H9 (cell line): ENCODE measurements around the gene PPP2R1A. TPM values are rescaled to one million over a fixed set of nuclear protein-coding genes. Genes with fewer than 3 reads are reported as not detected.

ENCODE experiments used
- DNase-seq: peaks from one replicate; pipeline ENCODE4 v3.0.0-alpha.2; 2017
- H2AFZ ChIP-seq: one replicate; pipeline ENCODE4 v1.6.1; 2013; ENCODE audit warnings: mild to moderate bottlenecking, low read length, control low read depth, moderate library complexity
- H2AK5ac ChIP-seq: 2 replicates; pipeline ENCODE4 v1.6.1; 2013; ENCODE audit warnings: low read length, control low read depth, mixed read lengths; ENCODE audit not compliant: insufficient read length
- H2BK120ac ChIP-seq: one replicate; pipeline ENCODE4 v1.6.1; 2013; ENCODE audit warnings: low read depth, mild to moderate bottlenecking, low read length, control low read depth, inconsistent platforms; ENCODE audit not compliant: poor library complexity, severe bottlenecking
- H2BK12ac ChIP-seq: 2 replicates; pipeline ENCODE4 v1.6.1; 2013; ENCODE audit warnings: low read length, control low read depth, mixed read lengths, low read depth; ENCODE audit not compliant: insufficient read length
- H2BK15ac ChIP-seq: 2 replicates; pipeline ENCODE4 v1.6.1; 2013; ENCODE audit warnings: low read depth, low read length, control low read depth
- H2BK20ac ChIP-seq: one replicate; pipeline ENCODE4 v1.6.1; 2013; ENCODE audit warnings: low read depth, mild to moderate bottlenecking, low read length, control low read depth, inconsistent platforms; ENCODE audit not compliant: poor library complexity, severe bottlenecking
- H2BK5ac ChIP-seq: 2 replicates; pipeline ENCODE4 v1.6.1; 2013; ENCODE audit warnings: low read length, control low read depth, mixed read lengths; ENCODE audit not compliant: insufficient read length
- H3K14ac ChIP-seq: 2 replicates; pipeline ENCODE4 v1.6.1; 2013; ENCODE audit warnings: low read length, control low read depth; ENCODE audit not compliant: insufficient read depth
- H3K18ac ChIP-seq: 2 replicates; pipeline ENCODE4 v1.6.1; 2013; ENCODE audit warnings: low read depth, mild to moderate bottlenecking, mixed read lengths, low read length, control low read depth; ENCODE audit not compliant: insufficient read length
- H3K23ac ChIP-seq: 2 replicates; pipeline ENCODE4 v1.6.1; 2013; ENCODE audit warnings: low read length, control low read depth, mixed read lengths, low read depth; ENCODE audit not compliant: insufficient read length
- H3K23me2 ChIP-seq: 2 replicates; pipeline ENCODE4 v1.6.1; 2013; ENCODE audit warnings: low read depth, mild to moderate bottlenecking, mixed read lengths, low read length, control low read depth; ENCODE audit not compliant: insufficient read length, poor library complexity, severe bottlenecking
- H3K27ac ChIP-seq: 2 replicates; pipeline ENCODE4 v1.5.1; 2013; ENCODE audit warnings: low read length, control low read depth, mixed read lengths, low read depth; ENCODE audit not compliant: insufficient read length
- H3K27me3 ChIP-seq: 2 replicates; pipeline ENCODE4 v1.6.1; 2013; ENCODE audit warnings: low read length, control low read depth, inconsistent platforms; ENCODE audit not compliant: insufficient read depth
- H3K4ac ChIP-seq: 2 replicates; pipeline ENCODE4 v1.6.1; 2013; ENCODE audit warnings: low read depth, mild to moderate bottlenecking, control low read depth, inconsistent platforms, low read length, moderate library complexity
- H3K4me1 ChIP-seq: 2 replicates; pipeline ENCODE4 v1.6.1; 2013; ENCODE audit warnings: low read length, control low read depth, inconsistent platforms; ENCODE audit not compliant: insufficient read depth
- H3K4me2 ChIP-seq: 2 replicates; pipeline ENCODE4 v1.6.1; 2013; ENCODE audit warnings: low read length, control low read depth, mixed read lengths; ENCODE audit not compliant: insufficient read length, insufficient read depth
- H3K56ac ChIP-seq: 2 replicates; pipeline ENCODE4 v1.6.1; 2013; ENCODE audit warnings: low read depth, mild to moderate bottlenecking, mixed read lengths, low read length, control low read depth; ENCODE audit not compliant: insufficient read length
- H3K79me1 ChIP-seq: 2 replicates; pipeline ENCODE4 v1.6.1; 2013; ENCODE audit warnings: low read depth, mild to moderate bottlenecking, moderate library complexity, low read length, control low read depth, inconsistent platforms; ENCODE audit not compliant: insufficient read depth, poor library complexity, severe bottlenecking
- H3K79me2 ChIP-seq: 2 replicates; pipeline ENCODE4 v1.6.1; 2013; ENCODE audit warnings: low read length, control low read depth, inconsistent platforms; ENCODE audit not compliant: insufficient read depth
- H3K9ac ChIP-seq: 2 replicates; pipeline ENCODE4 v1.6.1; 2013; ENCODE audit warnings: low read length, control low read depth, mixed read lengths; ENCODE audit not compliant: insufficient read length; ENCODE audit errors: extremely low read depth
- H3K9me3 ChIP-seq: one replicate; pipeline ENCODE4 v1.6.1; 2013; ENCODE audit warnings: low read depth, low read length, inconsistent platforms; ENCODE audit not compliant: control insufficient read depth
- H3T11ph ChIP-seq: one replicate; pipeline ENCODE4 v1.6.1; 2013; ENCODE audit warnings: mild to moderate bottlenecking, low read length, control low read depth, inconsistent platforms
- H4K20me1 ChIP-seq: one replicate; pipeline ENCODE4 v1.6.1; 2013; ENCODE audit not compliant: control insufficient read depth, insufficient read length, insufficient read depth
- H4K5ac ChIP-seq: 2 replicates; pipeline ENCODE4 v1.6.1; 2013; ENCODE audit warnings: low read depth, mild to moderate bottlenecking, mixed read lengths, low read length, control low read depth; ENCODE audit not compliant: insufficient read length
- H4K8ac ChIP-seq: replicated peaks from 2 replicates; pipeline ENCODE4 v1.6.1; 2013; ENCODE audit warnings: low read length, control low read depth, mixed read lengths, low read depth; ENCODE audit not compliant: insufficient read length
- H4K91ac ChIP-seq: 2 replicates; pipeline ENCODE4 v1.6.1; 2013; ENCODE audit warnings: low read depth, mild to moderate bottlenecking, moderate library complexity, mixed read lengths, low read length, control low read depth; ENCODE audit not compliant: insufficient read length
- H3K27ac Mint-ChIP-seq, 3 experiments: 2 replicates in 2 of 3; 3 replicates in 1 of 3; pipeline ENCODE4 v1.8.0; 2020 to 2021; ENCODE audit warnings: mixed read lengths in 3 of 3, mild to moderate bottlenecking in 1 of 3, moderate library complexity in 1 of 3
- H3K27me3 Mint-ChIP-seq: 2 replicates; pipeline ENCODE4 v1.8.0; 2021; ENCODE audit warnings: low read depth, mild to moderate bottlenecking, moderate library complexity, mixed read lengths
- H3K36me3 Mint-ChIP-seq, 3 experiments: 2 replicates in 2 of 3; 3 replicates in 1 of 3; pipeline ENCODE4 v1.8.0; 2020 to 2021; ENCODE audit warnings: low read depth in 3 of 3, mixed read lengths in 3 of 3; ENCODE audit not compliant: insufficient read depth in 1 of 3
- H3K4me1 Mint-ChIP-seq, 2 experiments: 2 replicates each; pipeline ENCODE4 v1.8.0; 2020; ENCODE audit warnings: mixed read lengths in 2 of 2
- H3K4me3 Mint-ChIP-seq, 2 experiments: 2 replicates in 1 of 2; 3 replicates in 1 of 2; pipeline ENCODE4 v1.8.0; 2020 to 2021; ENCODE audit warnings: mild to moderate bottlenecking in 2 of 2, mixed read lengths in 2 of 2, moderate library complexity in 1 of 2
- H3K9me3 Mint-ChIP-seq, 2 experiments: 2 replicates in 1 of 2; 3 replicates in 1 of 2; pipeline ENCODE4 v1.8.0; 2020; ENCODE audit warnings: mild to moderate bottlenecking in 2 of 2, mixed read lengths in 2 of 2, moderate library complexity in 1 of 2
- WGBS: extraction: QIAGEN DNeasy Blood & Tissue Kit; methylation state at CpG from one replicate; pipeline ENCODE4 v1.1.7; 2013; ENCODE audit warnings: missing lambda C conversion rate, low lambda C conversion rate, mixed read lengths; ENCODE audit not compliant: insufficient read length; ENCODE audit errors: extremely low coverage; 5-methylcytosine and 5-hydroxymethylcytosine counted together
- total RNA-seq: library from RNA; stranded (reverse); gene quantifications from 2 replicates; pipeline ENCODE4 v1.2.1, GENCODE V29; 2021
- TF ChIP-seq, protein P1 (sequence below): fragments of 200-600 bp; sonication (generic); conservative IDR thresholded peaks from 3 replicates; pipeline ENCODE4 v1.8.0; 2021; ENCODE audit warnings: antibody characterized with exemption, mild to moderate bottlenecking

PPP2R1A gene
- total RNA-seq, 1 experiment from 2014 or later, result 432 TPM

DNA sequence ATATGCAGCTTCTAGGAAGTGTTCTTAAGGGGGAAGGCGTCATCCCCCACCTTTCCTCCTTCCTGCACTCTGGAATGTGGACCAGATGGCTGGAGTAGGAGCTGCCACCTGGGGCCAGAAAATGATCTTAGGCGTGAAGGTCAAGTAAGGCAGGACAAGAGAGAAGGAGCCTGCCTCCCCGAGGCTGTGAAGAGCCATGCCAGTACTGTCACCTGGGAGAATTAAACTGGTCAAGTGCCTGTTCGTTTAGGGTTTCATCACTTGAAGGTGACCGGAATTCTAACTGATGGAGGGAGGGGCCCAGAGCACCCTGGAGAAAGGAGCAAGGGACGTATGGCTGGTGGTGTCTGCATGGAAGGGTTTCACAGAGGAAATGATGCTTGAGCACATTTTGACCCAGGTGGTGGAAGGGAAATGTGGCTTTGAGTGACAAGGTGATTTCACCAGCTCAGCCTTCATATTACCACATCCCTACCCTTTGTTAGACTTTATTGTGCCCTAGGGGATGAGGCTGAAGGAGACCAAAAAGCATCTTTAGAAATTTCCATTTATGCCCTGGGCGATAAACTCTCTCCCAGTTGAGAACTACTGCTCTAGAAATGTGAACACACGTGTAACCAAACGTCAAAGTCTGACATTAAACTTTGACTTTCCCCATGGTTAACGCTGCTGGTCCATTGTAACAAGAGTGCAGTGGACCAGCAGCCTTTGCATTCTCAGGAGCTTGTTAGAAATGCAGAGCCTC, 37.5 kb downstream of the PPP2R1A start:
- Histone ChIP-seq H4K91ac (no peak overlapping the region), H3K79me1 (no peaks in the 10 kb centered on the region), H3K23ac (no peak overlapping the region), H2AK5ac (no peak overlapping the region), H3K9me3 (no peaks in the 10 kb centered on the region), H3K56ac (no peak overlapping the region), H4K20me1 (no peaks in the 10 kb centered on the region), H2BK20ac (no peak overlapping the region), H3K4me1 (no peaks in the 10 kb centered on the region), H3K14ac (no peak overlapping the region), H2AFZ (no peak overlapping the region), H2BK15ac (no peak overlapping the region), H4K8ac (no peak overlapping the region), H3K23me2 (no peaks in the 10 kb centered on the region), H4K5ac (no peak overlapping the region), H3K4me2 (no peak overlapping the region), H2BK120ac (no peak overlapping the region), H3K4ac (no peak overlapping the region), H3K9ac (no peak overlapping the region), H3K27me3 (no peaks in the 10 kb centered on the region), H3K18ac (no peak overlapping the region), H2BK12ac (no peak overlapping the region), H3T11ph (no peak overlapping the region), H2BK5ac (no peak overlapping the region), H3K27ac (no peak overlapping the region), H3K79me2 (no peaks in the 10 kb centered on the region)
- Mint-ChIP-seq H3K27ac (no peak overlapping the region; a peak in 2 of 7 replicates), H3K4me1 (no peaks in the 10 kb centered on the region), H3K4me3 (no peak overlapping the region), H3K9me3 (no peaks in the 10 kb centered on the region), H3K36me3 (peaks cover 55 to 75% (median 59%) of the 10 kb centered on the region in 3 experiments), H3K27me3 (no peaks in the 10 kb centered on the region)
- TF ChIP-seq, protein P1, sequence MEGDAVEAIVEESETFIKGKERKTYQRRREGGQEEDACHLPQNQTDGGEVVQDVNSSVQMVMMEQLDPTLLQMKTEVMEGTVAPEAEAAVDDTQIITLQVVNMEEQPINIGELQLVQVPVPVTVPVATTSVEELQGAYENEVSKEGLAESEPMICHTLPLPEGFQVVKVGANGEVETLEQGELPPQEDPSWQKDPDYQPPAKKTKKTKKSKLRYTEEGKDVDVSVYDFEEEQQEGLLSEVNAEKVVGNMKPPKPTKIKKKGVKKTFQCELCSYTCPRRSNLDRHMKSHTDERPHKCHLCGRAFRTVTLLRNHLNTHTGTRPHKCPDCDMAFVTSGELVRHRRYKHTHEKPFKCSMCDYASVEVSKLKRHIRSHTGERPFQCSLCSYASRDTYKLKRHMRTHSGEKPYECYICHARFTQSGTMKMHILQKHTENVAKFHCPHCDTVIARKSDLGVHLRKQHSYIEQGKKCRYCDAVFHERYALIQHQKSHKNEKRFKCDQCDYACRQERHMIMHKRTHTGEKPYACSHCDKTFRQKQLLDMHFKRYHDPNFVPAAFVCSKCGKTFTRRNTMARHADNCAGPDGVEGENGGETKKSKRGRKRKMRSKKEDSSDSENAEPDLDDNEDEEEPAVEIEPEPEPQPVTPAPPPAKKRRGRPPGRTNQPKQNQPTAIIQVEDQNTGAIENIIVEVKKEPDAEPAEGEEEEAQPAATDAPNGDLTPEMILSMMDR, result no peak
- WGBS, result no CpG with 5 or more reads among the region's 10 CpGs
- DNase-seq, result no peak
